Natural killer cell (primary cell): Measurements from ENCODE around the gene FOXJ3. TPM values are rescaled to one million over a fixed set of nuclear protein-coding genes. Genes with fewer than 3 reads are reported as not detected.

ENCODE experiments used
- ATAC-seq, 3 donors: fragments of 150-1000 bp in 2 of 3; fragments of 200-7000 bp in 1 of 3; cut with Tn5 transposase; 1 replicate in 1 of 3; 2 replicates in 2 of 3; pipeline ENCODE4 v1.10.0; 2021; ENCODE audit warnings: mild to moderate bottlenecking in 2 of 3, moderate library complexity in 2 of 3
- DNase-seq, 2 donors: peaks; one replicate each; pipeline versions ENCODE4 v3.0.0 to v3.0.0-alpha.2; 2013 to 2021; ENCODE audit warnings: mixed read lengths in 1 of 2
- H3K27ac ChIP-seq: one replicate; pipeline ENCODE4 v1.5.1; 2013; ENCODE audit warnings: mild to moderate bottlenecking, low read length
- H3K27me3 ChIP-seq: one replicate; pipeline ENCODE4 v1.6.1; 2013; ENCODE audit warnings: low read length; ENCODE audit not compliant: control insufficient read depth, insufficient read depth
- H3K36me3 ChIP-seq: one replicate; pipeline ENCODE4 v1.6.1; 2013; ENCODE audit warnings: low read length; ENCODE audit not compliant: control insufficient read depth, insufficient read depth
- H3K4me1 ChIP-seq: one replicate; pipeline ENCODE4 v1.6.1; 2013; ENCODE audit warnings: low read length; ENCODE audit not compliant: control insufficient read depth, insufficient read depth
- H3K4me3 ChIP-seq: one replicate; pipeline ENCODE4 v1.5.1; 2013; ENCODE audit warnings: low read length
- H3K9me3 ChIP-seq: one replicate; pipeline ENCODE4 v1.6.1; 2013; ENCODE audit warnings: low read length; ENCODE audit not compliant: control insufficient read depth, insufficient read depth
- H3K27ac Mint-ChIP-seq, 2 donors: one replicate each; pipeline ENCODE4 v1.8.0; 2022; ENCODE audit warnings: mild to moderate bottlenecking in 2 of 2, mixed read lengths in 2 of 2, moderate library complexity in 1 of 2
- H3K27me3 Mint-ChIP-seq, 2 donors: one replicate each; pipeline ENCODE4 v1.8.0; 2022; ENCODE audit warnings: low read depth in 2 of 2, mixed read lengths in 2 of 2
- H3K36me3 Mint-ChIP-seq: one replicate; pipeline ENCODE4 v1.8.0; 2022; ENCODE audit warnings: mixed read lengths
- H3K4me1 Mint-ChIP-seq, 2 donors: one replicate each; pipeline ENCODE4 v1.8.0; 2022; ENCODE audit warnings: mixed read lengths in 2 of 2
- H3K4me3 Mint-ChIP-seq: one replicate; pipeline ENCODE4 v1.8.0; 2022; ENCODE audit warnings: mild to moderate bottlenecking, moderate library complexity, mixed read lengths
- H3K9me3 Mint-ChIP-seq, 2 donors: one replicate each; pipeline ENCODE4 v1.8.0; 2022; ENCODE audit warnings: mixed read lengths in 2 of 2
- WGBS: methylation state at CpG from one replicate; pipeline ENCODE4 v1.1.7; 2013; ENCODE audit warnings: missing lambda C conversion rate; ENCODE audit not compliant: insufficient coverage; 5-methylcytosine and 5-hydroxymethylcytosine counted together
- intact Hi-C: fragments of 100-400 bp; cut with micrococcal nuclease; formaldehyde crosslinking; loops from one replicate; pipeline ENCODE4 v1.14.2; 2022
- total RNA-seq, 4 donors: library from RNA; stranded (reverse); fragments of 120-200 nt in 1 of 4; gene quantifications; one replicate each; pipeline versions ENCODE4 v1.2.3 to v1.2.4, GENCODE V29; 2013 to 2022
- TF ChIP-seq, protein P1 (sequence below): fragments of 200-600 bp; IDR thresholded peaks from one replicate; pipeline ENCODE4 v1.8.0; 2022; ENCODE audit warnings: antibody characterized with exemption

FOXJ3 gene
- total RNA-seq, 3 donors from 2014 or later (not counting 1 experiment from before 2014, with no cell fraction given): 81.9 to 93.8 (median 82.5) TPM

GRCh38 chr1:42348498-42348897 lies 13.5 kb upstream of the FOXJ3 start:
- H3K27ac Mint-ChIP-seq: no peak overlapping the region
- peaks cover 7% of the 10 kb centered on the region for H3K27me3 ChIP-seq
- intact Hi-C loops: no loop called here
- no peaks in the 10 kb centered on the region for H3K9me3 ChIP-seq
- ATAC-seq (no peak), DNase-seq (no peak)
- no peaks in the 10 kb centered on the region for H3K9me3 Mint-ChIP-seq
- H3K27ac ChIP-seq: no peak overlapping the region
- H3K4me1 Mint-ChIP-seq: no peaks in the 10 kb centered on the region
- no peak overlapping the region for H3K4me3 ChIP-seq
- H3K4me3 Mint-ChIP-seq: no peak overlapping the region
- no peaks in the 10 kb centered on the region for H3K36me3 ChIP-seq
- TF ChIP-seq, protein P1, sequence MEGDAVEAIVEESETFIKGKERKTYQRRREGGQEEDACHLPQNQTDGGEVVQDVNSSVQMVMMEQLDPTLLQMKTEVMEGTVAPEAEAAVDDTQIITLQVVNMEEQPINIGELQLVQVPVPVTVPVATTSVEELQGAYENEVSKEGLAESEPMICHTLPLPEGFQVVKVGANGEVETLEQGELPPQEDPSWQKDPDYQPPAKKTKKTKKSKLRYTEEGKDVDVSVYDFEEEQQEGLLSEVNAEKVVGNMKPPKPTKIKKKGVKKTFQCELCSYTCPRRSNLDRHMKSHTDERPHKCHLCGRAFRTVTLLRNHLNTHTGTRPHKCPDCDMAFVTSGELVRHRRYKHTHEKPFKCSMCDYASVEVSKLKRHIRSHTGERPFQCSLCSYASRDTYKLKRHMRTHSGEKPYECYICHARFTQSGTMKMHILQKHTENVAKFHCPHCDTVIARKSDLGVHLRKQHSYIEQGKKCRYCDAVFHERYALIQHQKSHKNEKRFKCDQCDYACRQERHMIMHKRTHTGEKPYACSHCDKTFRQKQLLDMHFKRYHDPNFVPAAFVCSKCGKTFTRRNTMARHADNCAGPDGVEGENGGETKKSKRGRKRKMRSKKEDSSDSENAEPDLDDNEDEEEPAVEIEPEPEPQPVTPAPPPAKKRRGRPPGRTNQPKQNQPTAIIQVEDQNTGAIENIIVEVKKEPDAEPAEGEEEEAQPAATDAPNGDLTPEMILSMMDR: no peak
- H3K36me3 Mint-ChIP-seq: no peaks in the 10 kb centered on the region
- no peaks in the 10 kb centered on the region for H3K4me1 ChIP-seq
- H3K27me3 Mint-ChIP-seq: peaks cover 20 to 57% of the 10 kb centered on the region in 2 donors

- intact Hi-C loops: no loop called here
- Histone ChIP-seq H3K4me1 (no peaks in the 10 kb centered on the region), H3K27me3 (no peaks in the 10 kb centered on the region), H3K36me3 (no peaks in the 10 kb centered on the region), H3K27ac (no peak overlapping the region), H3K9me3 (no peaks in the 10 kb centered on the region), H3K4me3 (no peak overlapping the region)
- TF ChIP-seq, protein P1: no peak
- Mint-ChIP-seq H3K4me3 (no peak overlapping the region), H3K27me3 (peaks cover 6 to 27% of the 10 kb centered on the region in 2 donors), H3K36me3 (no peaks in the 10 kb centered on the region), H3K27ac (no peak overlapping the region), H3K9me3 (no peaks in the 10 kb centered on the region), H3K4me1 (no peaks in the 10 kb centered on the region)
- no peak for DNase-seq
- ATAC-seq: no peak
- 88% methylated on average over 5 of the region's 5 CpGs for WGBS
These were observed 8.0 kb upstream of the FOXJ3 start for GRCh38 chr1:42343049-42343448.

DNA sequence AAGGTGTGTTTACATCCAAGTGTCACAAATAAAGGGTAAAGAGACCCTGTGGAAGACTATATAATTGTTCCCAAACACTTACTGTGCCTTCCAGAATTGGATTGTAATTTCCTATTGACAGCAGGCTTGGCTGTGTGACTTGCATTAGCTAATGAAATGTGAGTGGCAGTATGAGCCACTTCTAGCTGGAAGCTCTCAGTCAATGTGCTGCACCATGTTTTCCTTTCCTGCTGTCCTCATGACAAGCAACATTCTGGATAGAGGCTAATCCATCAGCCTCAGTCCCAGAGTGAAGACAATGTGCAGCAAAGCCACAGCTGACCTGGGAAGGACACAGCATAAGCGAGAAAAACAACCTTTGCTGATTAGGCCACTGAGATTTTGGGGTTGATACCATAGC lies 5.9 kb upstream of the FOXJ3 start:
- H3K4me1 Mint-ChIP-seq: peaks cover 5 to 13% of the 10 kb centered on the region in 2 donors
- TF ChIP-seq, protein P1: no peak
- Histone ChIP-seq H3K4me1 (no peaks in the 10 kb centered on the region), H3K27ac (no peak overlapping the region), H3K9me3 (no peaks in the 10 kb centered on the region), H3K36me3 (no peaks in the 10 kb centered on the region), H3K4me3 (no peak overlapping the region), H3K27me3 (no peaks in the 10 kb centered on the region)
- intact Hi-C loops: no loop called here
- no peak overlapping the region for H3K4me3 Mint-ChIP-seq
- no peak overlapping the region for H3K27ac Mint-ChIP-seq
- H3K36me3 Mint-ChIP-seq: no peaks in the 10 kb centered on the region
- H3K27me3 Mint-ChIP-seq: peaks cover 2 to 11% of the 10 kb centered on the region in 2 donors
- ATAC-seq (no peak), DNase-seq (no peak)
- 96% methylated on average over 1 of the region's 1 CpG for WGBS
- no peaks in the 10 kb centered on the region for H3K9me3 Mint-ChIP-seq

GRCh38 chr1:42340093-42340492 lies 5.1 kb upstream of the FOXJ3 start:
- Histone ChIP-seq H3K36me3 (no peaks in the 10 kb centered on the region), H3K4me3 (no peak overlapping the region), H3K4me1 (peaks cover 6% of the 10 kb centered on the region), H3K27ac (no peak overlapping the region), H3K9me3 (no peaks in the 10 kb centered on the region), H3K27me3 (no peaks in the 10 kb centered on the region)
- peaks cover 0 to 3% of the 10 kb centered on the region in 2 donors for H3K27me3 Mint-ChIP-seq
- TF ChIP-seq, protein P1: no peak
- whole genome bisulfite sequencing: 90% methylated on average over 2 of the region's 2 CpGs
- H3K36me3 Mint-ChIP-seq: no peaks in the 10 kb centered on the region
- ATAC-seq (no peak), DNase-seq (no peak)
- intact Hi-C loops: no loop called here
- H3K27ac Mint-ChIP-seq: no peak overlapping the region
- no peaks in the 10 kb centered on the region for H3K9me3 Mint-ChIP-seq
- no peak overlapping the region for H3K4me3 Mint-ChIP-seq
- H3K4me1 Mint-ChIP-seq: peaks cover 8 to 17% of the 10 kb centered on the region in 2 donors
